H1 (cell line): ENCODE measurements around the gene PRRT1. TPM values are rescaled to one million over a fixed set of nuclear protein-coding genes. Genes with fewer than 3 reads are reported as not detected.
A peak's percentile ranks its signal among the peaks of the same experiment; 100 is the strongest.

Source experiments
- CTCF ChIA-PET: fragments of 300-600 bp; sonication (Branson Sonifier 250); formaldehyde crosslinking; loops from one replicate; lab custom pipeline; 2021; ENCODE audit not compliant: partially characterized antibody; lab: Charles Lee
- POLR2A ChIA-PET: fragments of 300-600 bp; sonication (Branson Sonifier 250); formaldehyde crosslinking; loops from one replicate; lab custom pipeline; 2021; ENCODE audit warnings: inconsistent platforms; ENCODE audit not compliant: partially characterized antibody; lab: Charles Lee
- DNase-seq, 2 experiments: peaks; one replicate each; pipeline versions ENCODE4 v3.0.0 to v3.0.0-alpha.2; 2010 to 2022; ENCODE audit warnings: low spot score in 2 of 2, low read depth in 1 of 2, mixed read lengths in 1 of 2
- FAIRE-seq: peaks from 2 replicates; lab custom pipeline; 2011; peaks lifted over from hg19 to GRCh38; lab: Jason Lieb, UNC
- H2AFZ ChIP-seq: 2 replicates; pipeline ENCODE4 v1.8.1; 2012; ENCODE audit warnings: low read length, inconsistent platforms
- H2AK5ac ChIP-seq: 2 replicates; pipeline ENCODE4 v1.6.1; 2013; ENCODE audit warnings: low read depth, low read length
- H2BK120ac ChIP-seq: replicated peaks from 2 replicates; pipeline ENCODE3; 2013; ENCODE audit warnings: low read depth, low read length, inconsistent platforms
- H2BK12ac ChIP-seq: 2 replicates; pipeline ENCODE4 v1.6.1; 2013; ENCODE audit warnings: low read depth, low read length
- H2BK15ac ChIP-seq: 2 replicates; pipeline ENCODE4 v1.6.1; 2013; ENCODE audit warnings: low read length
- H2BK20ac ChIP-seq: 2 replicates; pipeline ENCODE4 v1.6.1; 2013; ENCODE audit warnings: low read length
- H2BK5ac ChIP-seq: 2 replicates; pipeline ENCODE4 v1.6.1; 2013; ENCODE audit warnings: low read depth, low read length
- H3K14ac ChIP-seq: 2 replicates; pipeline ENCODE4 v1.6.1; 2013; ENCODE audit warnings: inconsistent platforms; ENCODE audit not compliant: insufficient read length
- H3K18ac ChIP-seq: 2 replicates; pipeline ENCODE4 v1.6.1; 2013; ENCODE audit warnings: low read length; ENCODE audit errors: extremely low read depth
- H3K23ac ChIP-seq: 2 replicates; pipeline ENCODE4 v1.6.1; 2013; ENCODE audit warnings: inconsistent platforms; ENCODE audit not compliant: insufficient read length
- H3K23me2 ChIP-seq: 2 replicates; pipeline ENCODE4 v1.6.1; 2013; ENCODE audit warnings: low read depth, low read length
- H3K27ac ChIP-seq: 2 replicates; pipeline ENCODE4 v1.6.1; 2011; ENCODE audit warnings: low read depth, low read length, inconsistent platforms
- H3K27me3 ChIP-seq, 4 experiments: replicated peaks in 1 of 4; 1 replicate in 1 of 4; 2 replicates in 3 of 4; pipeline versions ENCODE4 v1.6.1 to v1.8.1; 2011 to 2013; ENCODE audit warnings: low read length in 3 of 4, mild to moderate bottlenecking in 3 of 4, inconsistent platforms in 2 of 4, mixed read lengths in 2 of 4, moderate library complexity in 1 of 4; ENCODE audit not compliant: control insufficient read depth in 3 of 4, insufficient read depth in 3 of 4; ENCODE audit errors: extremely low read depth in 1 of 4
- H3K36me3 ChIP-seq, 4 experiments: 2 replicates each; pipeline versions ENCODE4 v1.6.1 to v1.8.1; 2011 to 2013; ENCODE audit warnings: mild to moderate bottlenecking in 4 of 4, low read length in 3 of 4, moderate library complexity in 2 of 4, control low read depth in 1 of 4, inconsistent platforms in 1 of 4; ENCODE audit not compliant: insufficient read depth in 4 of 4, control insufficient read depth in 2 of 4
- H3K4ac ChIP-seq: replicated peaks from 2 replicates; pipeline ENCODE3; 2013; ENCODE audit warnings: low read length, low read depth, mixed read lengths, inconsistent platforms; ENCODE audit not compliant: insufficient read length
- H3K4me1 ChIP-seq, 4 experiments: replicated peaks in 1 of 4; 1 replicate in 1 of 4; 2 replicates in 3 of 4; pipeline versions ENCODE4 v1.6.1 to v1.8.1; 2011 to 2013; ENCODE audit warnings: low read length in 3 of 4, inconsistent platforms in 2 of 4, mixed read lengths in 1 of 4; ENCODE audit not compliant: insufficient read depth in 4 of 4, control insufficient read depth in 3 of 4
- H3K4me2 ChIP-seq, 2 experiments: 2 replicates each; pipeline versions ENCODE4 v1.6.1 to v1.8.1; 2011 to 2013; ENCODE audit warnings: low read depth in 2 of 2, low read length in 2 of 2, control low read depth in 1 of 2, inconsistent platforms in 1 of 2, mild to moderate bottlenecking in 1 of 2; ENCODE audit not compliant: insufficient read depth in 1 of 2
- H3K4me3 ChIP-seq, 4 experiments: fragments of 200-600, 300-600 bp in 1 of 4; sonication (generic), shearing (Covaris generic), sonication (Bioruptor Twin) in 1 of 4; 2 replicates each; pipeline versions ENCODE4 v1.5.1 to v1.8.1; 2011 to 2016; ENCODE audit warnings: low read length in 4 of 4, low read depth in 3 of 4, control low read depth in 2 of 4, inconsistent platforms in 2 of 4, mild to moderate bottlenecking in 2 of 4, mixed read lengths in 1 of 4, moderate library complexity in 1 of 4; ENCODE audit not compliant: insufficient read depth in 2 of 4; ENCODE audit errors: extremely low read depth in 1 of 4
- H3K56ac ChIP-seq: replicated peaks from 2 replicates; pipeline ENCODE3; 2013; ENCODE audit warnings: low read depth, mild to moderate bottlenecking, mixed read lengths, low read length, inconsistent platforms; ENCODE audit not compliant: insufficient read length
- H3K79me1 ChIP-seq: 2 replicates; pipeline ENCODE4 v1.6.1; 2013; ENCODE audit warnings: low read depth, low read length, control low read depth
- H3K79me2 ChIP-seq, 2 experiments: 2 replicates each; pipeline versions ENCODE4 v1.6.1 to v1.8.1; 2012 to 2013; ENCODE audit warnings: low read length in 2 of 2, mild to moderate bottlenecking in 2 of 2, inconsistent platforms in 1 of 2; ENCODE audit not compliant: insufficient read depth in 2 of 2, control insufficient read depth in 1 of 2
- H3K9ac ChIP-seq, 4 experiments: replicated peaks in 1 of 4; 1 replicate in 1 of 4; 2 replicates in 3 of 4; pipeline versions ENCODE4 v1.6.1 to v1.8.1; 2011 to 2013; ENCODE audit warnings: low read depth in 3 of 4, low read length in 3 of 4, control low read depth in 2 of 4, mild to moderate bottlenecking in 2 of 4, moderate library complexity in 2 of 4, inconsistent platforms in 1 of 4; ENCODE audit errors: extremely low read depth in 1 of 4
- H3K9me3 ChIP-seq, 2 experiments: 2 replicates each; pipeline versions ENCODE4 v1.6.1 to v1.8.1; 2012 to 2013; ENCODE audit warnings: mild to moderate bottlenecking in 2 of 2, moderate library complexity in 2 of 2, control low read depth in 1 of 2, inconsistent platforms in 1 of 2, low read depth in 1 of 2, low read length in 1 of 2, mixed read lengths in 1 of 2; ENCODE audit not compliant: insufficient read depth in 2 of 2
- H4K20me1 ChIP-seq, 2 experiments: replicated peaks in 1 of 2; 2 replicates each; pipeline versions ENCODE3 to v1.8.1; 2011 to 2013; ENCODE audit warnings: inconsistent platforms in 2 of 2, low read length in 2 of 2, mild to moderate bottlenecking in 1 of 2; ENCODE audit not compliant: insufficient read depth in 2 of 2, control insufficient read depth in 1 of 2
- H4K5ac ChIP-seq: 2 replicates; pipeline ENCODE4 v1.6.1; 2013; ENCODE audit warnings: low read length, low read depth, mixed read lengths, inconsistent platforms; ENCODE audit not compliant: insufficient read length
- H4K8ac ChIP-seq: 2 replicates; pipeline ENCODE4 v1.8.0; 2013; ENCODE audit warnings: mild to moderate bottlenecking, moderate library complexity, low read length, inconsistent platforms; ENCODE audit not compliant: insufficient read depth; ENCODE audit errors: extremely low read depth
- H4K91ac ChIP-seq: replicated peaks from 2 replicates; pipeline ENCODE3; 2013; ENCODE audit warnings: low read length, mixed read lengths, inconsistent platforms; ENCODE audit not compliant: insufficient read length
- CBX5 ChIP-seq: fragments of 300-800, 300-1000 bp; sonication (generic); IDR thresholded peaks from 2 replicates; pipeline ENCODE4 v1.7.1; 2016; ENCODE audit warnings: antibody characterized with exemption, low read length, low read depth
- CHD2 ChIP-seq: IDR thresholded peaks from 2 replicates; pipeline ENCODE4 v1.6.1; 2012; ENCODE audit warnings: low read length, improper control_type of control experiment
- CTBP2 ChIP-seq: IDR thresholded peaks from 2 replicates; pipeline ENCODE4 v1.7.0; 2011; ENCODE audit warnings: borderline replicate concordance, mild to moderate bottlenecking, moderate library complexity, mixed read lengths, low read length; ENCODE audit not compliant: insufficient read depth, insufficient read length
- JUN ChIP-seq: IDR thresholded peaks from 2 replicates; pipeline ENCODE4 v1.6.1; 2011; ENCODE audit warnings: low read depth, mild to moderate bottlenecking, improper control_type of control experiment, low read length
- KDM4A ChIP-seq: IDR thresholded peaks from one replicate; pipeline ENCODE4 v1.7.1; 2012; ENCODE audit warnings: low read depth, mild to moderate bottlenecking, moderate library complexity, low read length, inconsistent platforms; ENCODE audit not compliant: severe bottlenecking
- KDM5A ChIP-seq: fragments of 200-600 bp; IDR thresholded peaks from 2 replicates; pipeline ENCODE4 v1.7.1; 2012; ENCODE audit warnings: mild to moderate bottlenecking, low read length, inconsistent platforms, mixed read lengths
- NANOG ChIP-seq: IDR thresholded peaks from 2 replicates; pipeline ENCODE4 v1.6.1; 2011; ENCODE audit warnings: low read length, low read depth, mild to moderate bottlenecking, inconsistent platforms; ENCODE audit not compliant: insufficient read depth, poor library complexity, severe bottlenecking
- NRF1 ChIP-seq: IDR thresholded peaks from 2 replicates; pipeline ENCODE4 v1.6.1; 2011; ENCODE audit warnings: mild to moderate bottlenecking, low read depth, low read length, improper control_type of control experiment
- RBBP5 ChIP-seq: IDR thresholded peaks from 2 replicates; pipeline ENCODE4 v1.7.1; 2012; ENCODE audit warnings: low read depth, mild to moderate bottlenecking, inconsistent platforms, low read length, moderate library complexity, borderline replicate concordance
- SIRT6 ChIP-seq: IDR thresholded peaks from one replicate; pipeline ENCODE4 v1.7.1; 2012; ENCODE audit warnings: low read length, inconsistent platforms
- TBP ChIP-seq: IDR thresholded peaks from 2 replicates; pipeline ENCODE4 v1.6.1; 2011; ENCODE audit warnings: low read depth, low read length, improper control_type of control experiment
- ZNF274 ChIP-seq: IDR thresholded peaks from 2 replicates; pipeline ENCODE4 v1.7.0; 2012; ENCODE audit warnings: low read length, borderline replicate concordance; ENCODE audit errors: extremely low read depth
- WGBS, 2 experiments: shearing (Covaris generic) in 1 of 2; methylation state at CpG; one replicate each; pipeline versions ENCODE4 v1.1.6 to v1.1.7; 2013 to 2015; ENCODE audit warnings: low lambda C conversion rate in 2 of 2, mixed read lengths in 2 of 2, inconsistent platforms in 1 of 2, low coverage in 1 of 2, missing lambda C conversion rate in 1 of 2; ENCODE audit not compliant: insufficient replicate concordance in 2 of 2, insufficient coverage in 1 of 2, insufficient read length in 1 of 2; ENCODE audit errors: extremely low coverage in 1 of 2, missing lambda C conversion rate in 1 of 2; 5-methylcytosine and 5-hydroxymethylcytosine counted together
- polyA plus RNA-seq, 7 experiments: library from polyadenylated mRNA; depleted of rRNA in 3 of 7; stranded (reverse) in 5 of 7; unstranded in 2 of 7; fragments of >200 nt in 5 of 7; fragments of 200-250 nt in 2 of 7; gene quantifications; 1 replicate in 5 of 7; 2 replicates in 1 of 7; 4 replicates in 1 of 7; pipeline versions ENCODE4 v1.2.1 to v1.2.3, GENCODE V29; 2011 to 2013; ENCODE audit warnings: missing spikeins in 2 of 7, mixed read lengths in 2 of 7
- total RNA-seq: library from RNA; stranded (reverse); fragmentation: NEBNext Ultra II Directional; extraction: Animal tissue kit (Norgen Biotek cat#: 25700); gene quantifications from 2 replicates; pipeline ENCODE4 v1.2.1, GENCODE V29; 2021

PRRT1 gene
- total and polyA plus RNA-seq, 2 of the 8 experiments (the other 6 are each of a cell fraction or from before 2014, with no cell fraction given) = 0.71 to 2.8 TPM

- Histone ChIP-seq H3K4me1 (peaks cover 3 to 19% (median 8%) of the 10 kb centered on the region in 4 experiments; a peak in 6 of 7 replicates), H3K27me3 (no peaks in the 10 kb centered on the region), H2BK5ac (peak overlapping the region; percentile 16; the same call in 1 of the 2 replicates), H3K79me2 (peaks cover 0 to 12% of the 10 kb centered on the region in 2 experiments; a peak in 1 of 4 replicates), H3K23me2 (peaks cover 5% of the 10 kb centered on the region), H4K5ac (no peak overlapping the region), H3K4me2 (peak overlapping the region; percentile 82 to 91), H4K20me1 (no peaks in the 10 kb centered on the region), H4K8ac (peak overlapping the region; percentile 23; the same call in 1 of the 2 replicates), H2BK12ac (0 out of 2 replicates have a peak overlapping the region, but pooled peaks have one; percentile 50), H3K79me1 (peaks cover 2% of the 10 kb centered on the region; the same call in 1 of the 2 replicates), H4K91ac (no peak overlapping the region), H3K27ac (peak overlapping the region; percentile 65; the same call in 1 of the 2 replicates), H2BK20ac (no peak overlapping the region), H3K9me3 (no peaks in the 10 kb centered on the region), H3K4me3 (peak overlapping the region in 3 of 4 experiments; percentile 78 to 94 (median 87); a peak in 3 of 8 replicates), H3K14ac (no peak overlapping the region), H3K4ac (no peak overlapping the region), H3K36me3 (peaks cover 0 to 10% (median 4%) of the 10 kb centered on the region in 4 experiments; a peak in 4 of 8 replicates), H2AFZ (no peak overlapping the region), H2AK5ac (no peak overlapping the region), H3K9ac (peak overlapping the region in 1 of 4 experiments; percentile 21; a peak in 2 of 7 replicates), H2BK120ac (no peak overlapping the region), H3K23ac (no peak overlapping the region), H3K56ac (no peak overlapping the region), H2BK15ac (no peak overlapping the region), H3K18ac (no peak overlapping the region)
- WGBS, 2 experiments = 82% methylated on average over 13 of the region's 13 CpGs; no CpG with 5 or more reads in 1 of the 2 experiments
- ChIA-PET POLR2A (interaction anchor here (0.8 to 6.5 kb wide), 18 partner anchors 8 to 843 kb away, joined by 3 to 70 read pairs (median 6); partner anchors contain the start of genes AGPAT1, DXO, PRRT1 and RNF5), CTCF (interaction anchor here (1.0 to 5.6 kb wide), 9 partner anchors 11 to 53 kb away, joined by 3 to 76 read pairs (median 5); partner anchors contain the start of gene PRRT1)
- no peak for DNase-seq
- FAIRE-seq = no peak
- TF ChIP-seq NRF1 (no peak), CHD2 (no peak), JUN (no peak), SIRT6 (no peak), CTBP2 (no peak), KDM5A (no peak), CBX5 (no peak), KDM4A (no peak), NANOG (no peak), TBP (no peak), RBBP5 (no peak), ZNF274 (no peak)
Observed at GRCh38 chr6:32128751-32129296, 22.9 kb downstream of the PRRT1 start.
